GM12878 (cell line): ENCODE data around the gene ZBTB37. TPM values are rescaled to one million over a fixed set of nuclear protein-coding genes. Genes with fewer than 3 reads are reported as not detected.

ENCODE experiments used
- ATAC-seq: fragments of 200-7000 bp; cut with Tn5 transposase; 3 replicates; pipeline ENCODE4 v1.9.1; 2020; ENCODE audit warnings: mild to moderate bottlenecking, moderate library complexity
- BruUV-seq: library from RNA; stranded (reverse); fragments of 400-500 nt; replicated peaks from 2 replicates; lab custom pipeline; 2021; lab: Mats Ljungman, UMichigan
- CTCF ChIA-PET: fragments of 300-600 bp; sonication (Branson Sonifier 250); formaldehyde crosslinking; extraction: SDS; loops from one replicate; lab custom pipeline; 2021; ENCODE audit warnings: inconsistent platforms; lab: Yijun Ruan, JAX
- POLR2A ChIA-PET: fragments of 350-600 bp; formaldehyde crosslinking; extraction: SDS; loops from one replicate; lab custom pipeline; 2021; ENCODE audit warnings: inconsistent platforms; lab: Charles Lee
- RAD21 ChIA-PET: fragments of 300-600 bp; sonication (Branson Sonifier 250); formaldehyde crosslinking; loops from one replicate; lab custom pipeline; 2023; ENCODE audit warnings: antibody characterized with exemption; ENCODE audit not compliant: unreplicated experiment; lab: Charles Lee
- SMC1A ChIA-PET: fragments of 300-600 bp; sonication (Branson Sonifier 250); formaldehyde crosslinking; loops from one replicate; lab custom pipeline; 2023; ENCODE audit not compliant: unreplicated experiment, uncharacterized antibody; lab: Charles Lee
- DNase-seq: peaks from one replicate; pipeline ENCODE4 v3.0.0-alpha.2; 2011; ENCODE audit warnings: low read depth, low spot score
- FAIRE-seq: peaks from 3 replicates; lab custom pipeline; 2011; peaks lifted over from hg19 to GRCh38; lab: Jason Lieb, UNC
- H2AFZ ChIP-seq: 2 replicates; pipeline ENCODE4 v1.6.0; 2011; ENCODE audit warnings: low read depth, low read length, control low read depth; ENCODE audit not compliant: control insufficient read depth
- H3K27ac ChIP-seq: 2 replicates; pipeline ENCODE4 v1.5.1; 2011; ENCODE audit warnings: control low read depth; ENCODE audit not compliant: control insufficient read depth, insufficient read depth
- H3K27me3 ChIP-seq, 2 experiments: replicated peaks in 1 of 2; 2 replicates each; pipeline versions ENCODE4 v1.6.0 to v1.6.1; 2011; ENCODE audit warnings: low read length in 1 of 2; ENCODE audit not compliant: control insufficient read depth in 2 of 2, insufficient read depth in 2 of 2
- H3K36me3 ChIP-seq, 2 experiments: 2 replicates each; pipeline ENCODE4 v1.5.1; 2011; ENCODE audit warnings: low read length in 1 of 2; ENCODE audit not compliant: control insufficient read depth in 2 of 2, insufficient read depth in 2 of 2
- H3K4me1 ChIP-seq: 2 replicates; pipeline ENCODE4 v1.6.1; 2011; ENCODE audit warnings: mild to moderate bottlenecking, low read length, moderate library complexity, mixed read lengths; ENCODE audit not compliant: control insufficient read depth, insufficient read depth
- H3K4me2 ChIP-seq: 2 replicates; pipeline ENCODE4 v1.6.0; 2011; ENCODE audit warnings: control low read depth; ENCODE audit not compliant: control insufficient read depth, insufficient read depth
- H3K4me3 ChIP-seq: fragments of 200-600 bp; sonication (generic); 2 replicates; pipeline ENCODE4 v1.5.1; 2016
- H3K79me2 ChIP-seq: 2 replicates; pipeline ENCODE4 v1.6.0; 2011; ENCODE audit warnings: low read length; ENCODE audit not compliant: control insufficient read depth, insufficient read depth
- H3K9ac ChIP-seq: 2 replicates; pipeline ENCODE4 v1.8.0; 2011; ENCODE audit warnings: low read length, control low read depth, mixed read lengths; ENCODE audit not compliant: control insufficient read depth, insufficient read depth
- H3K9me3 ChIP-seq: replicated peaks from 3 replicates; pipeline ENCODE4 v1.5.1; 2011; ENCODE audit warnings: mild to moderate bottlenecking, low read length; ENCODE audit not compliant: control insufficient read depth, insufficient read depth
- H4K20me1 ChIP-seq: 2 replicates; pipeline ENCODE4 v1.6.0; 2011; ENCODE audit not compliant: control insufficient read depth, insufficient read depth
- CBX3 ChIP-seq: fragments of 200-600 bp; sonication (generic); IDR thresholded peaks from 2 replicates; pipeline ENCODE4 v1.6.1; 2016; ENCODE audit warnings: low read depth, borderline replicate concordance
- HDAC2 ChIP-seq: fragments of 200-600 bp; sonication (generic); IDR thresholded peaks from 2 replicates; pipeline ENCODE4 v1.6.1; 2017
- NFXL1 ChIP-seq: fragments of 450-650 bp; IDR thresholded peaks from 2 replicates; pipeline ENCODE4 v1.6.1; 2017; ENCODE audit warnings: antibody characterized with exemption, mild to moderate bottlenecking, borderline replicate concordance
- NR2C2 ChIP-seq: IDR thresholded peaks from 2 replicates; pipeline ENCODE4 v1.6.1; 2011; ENCODE audit warnings: borderline replicate concordance, low read depth; ENCODE audit not compliant: control insufficient read depth, insufficient read length
- PML ChIP-seq: IDR thresholded peaks from 2 replicates; pipeline ENCODE4 v1.6.1; 2012; ENCODE audit warnings: low read length, inconsistent platforms
- RAD51 ChIP-seq: fragments of 450-650 bp; IDR thresholded peaks from 2 replicates; pipeline ENCODE4 v1.6.1; 2016; ENCODE audit warnings: moderate library complexity, mild to moderate bottlenecking, inconsistent platforms
- RCOR1 ChIP-seq: conservative IDR thresholded peaks from 2 replicates; pipeline ENCODE4 v1.6.1; 2012; ENCODE audit warnings: low read depth, low read length, improper control_type of control experiment
- SMAD5 ChIP-seq: IDR thresholded peaks from 2 replicates; pipeline ENCODE4 v1.6.1; 2016; ENCODE audit warnings: antibody characterized with exemption, low read depth
- ZNF217 ChIP-seq: fragments of 450-650 bp; IDR thresholded peaks from 2 replicates; pipeline ENCODE4 v1.6.1; 2017; ENCODE audit warnings: antibody characterized with exemption, mild to moderate bottlenecking
- WGBS: methylation state at CpG from one replicate; pipeline ENCODE4 v1.1.6; 2016; ENCODE audit warnings: low lambda C conversion rate; ENCODE audit not compliant: insufficient replicate concordance, insufficient coverage; ENCODE audit errors: missing lambda C conversion rate; 5-methylcytosine and 5-hydroxymethylcytosine counted together
- in situ Hi-C: fragments of 300-500 bp; cut with MboI; formaldehyde crosslinking; loops from 9 replicates; pipeline ENCODE4 v1.14.3; 2018; ENCODE audit warnings: mixed read lengths
- intact Hi-C: fragments of 100-400 bp; cut with micrococcal nuclease; formaldehyde crosslinking; loops from one replicate; pipeline ENCODE4 v1.14.2; 2022; ENCODE audit not compliant: unreplicated experiment
- polyA plus RNA-seq, 11 experiments: library from polyadenylated mRNA; depleted of rRNA in 4 of 11; unstranded in 6 of 11; stranded (reverse) in 5 of 11; fragments of >200 nt; fragmentation: Nextera tagmentation in 4 of 11; fragmentation: Illumina TruSeq in 1 of 11; extraction: Ambion mirVana in 4 of 11; extraction: Trizol in 1 of 11; gene quantifications; 1 replicate in 1 of 11; 2 replicates in 10 of 11; pipeline versions ENCODE4 v1.2.1 to v1.2.3, GENCODE V29; 2011 to 2016; ENCODE audit warnings: inconsistent platforms in 2 of 11, missing spikeins in 2 of 11, low read depth in 1 of 11
- total RNA-seq, 4 experiments: library from RNA; depleted of rRNA in 3 of 4; stranded (reverse); fragments of >200 nt in 3 of 4; fragmentation: Illumina TruSeq in 1 of 4; extraction: Trizol in 1 of 4; gene quantifications; 2 replicates each; pipeline versions ENCODE4 v1.2.1 to v1.2.3, GENCODE V29; 2013 to 2021
- TF ChIP-seq, protein P1 (sequence below): fragments of 450-650 bp; conservative IDR thresholded peaks from 2 replicates; pipeline ENCODE4 v1.6.1; 2017; ENCODE audit warnings: mild to moderate bottlenecking, moderate library complexity
- TF ChIP-seq, protein P2 (sequence below): fragments of 450-650 bp; IDR thresholded peaks from 2 replicates; pipeline ENCODE4 v1.6.1; 2017; ENCODE audit warnings: mild to moderate bottlenecking
- TF ChIP-seq, protein P3 (sequence below): IDR thresholded peaks from 2 replicates; pipeline ENCODE4 v1.6.1; 2012; ENCODE audit warnings: low read depth, low read length, improper control_type of control experiment

ZBTB37 gene
- total and polyA plus RNA-seq, 10 of the 15 experiments (the other 5 are each of a cell fraction or from before 2014, with no cell fraction given): 0.16 to 5.7 (median 1.9) TPM

DNA sequence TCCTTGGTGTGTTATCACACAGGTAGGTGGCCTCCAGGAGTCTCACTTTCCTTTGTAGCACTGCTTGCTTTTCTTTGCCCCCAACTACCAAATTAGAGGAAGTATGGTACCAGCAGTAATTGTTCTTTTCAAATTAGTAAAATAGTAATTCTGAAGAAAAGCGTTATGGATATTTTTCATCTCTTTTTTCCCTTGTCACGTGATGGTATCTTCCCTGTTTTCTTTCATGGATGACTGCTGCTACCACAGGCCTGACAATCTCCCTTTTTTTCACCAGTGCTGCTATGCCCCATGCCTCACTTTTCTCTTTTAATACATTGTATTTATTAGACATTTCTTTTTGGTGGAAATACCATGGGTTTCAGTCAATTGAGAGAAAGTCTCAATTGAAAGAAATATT, 3.3 kb downstream of the ZBTB37 start:
- TF ChIP-seq RAD51: peak; percentile 63; the same call in 1 of the 2 replicates
- no peak for TF ChIP-seq ZNF217
- TF ChIP-seq, all 136 proteins: peak for 1
- SMC1A ChIA-PET: interaction anchor here (3.1 kb wide), 1 partner anchor 48 kb away, joined by 11 read pairs; the partner anchor contains the start of genes CENPL and DARS2
- Histone ChIP-seq H3K36me3 (peaks cover 0 to 4% of the 10 kb centered on the region in 2 experiments; a peak in 2 of 4 replicates), H3K79me2 (peaks cover 19% of the 10 kb centered on the region), H3K27ac (no peak overlapping the region), H3K4me3 (no peak overlapping the region), H3K4me1 (peaks cover 15% of the 10 kb centered on the region), H3K9ac (no peak overlapping the region; the same call in 1 of the 2 replicates), H3K27me3 (no peaks in the 10 kb centered on the region), H3K4me2 (peak overlapping the region; percentile 95; the same call in 1 of the 2 replicates), H3K9me3 (no peaks in the 10 kb centered on the region), H4K20me1 (no peaks in the 10 kb centered on the region), H2AFZ (peak overlapping the region; percentile 2; the same call in 1 of the 2 replicates)
- DNase-seq (no peak), FAIRE-seq (no peak), ATAC-seq (no peak)
- 46% methylated on average over 2 of the region's 2 CpGs for WGBS
- in situ Hi-C loops: no loop called here
- POLR2A ChIA-PET: no interaction called here
- CTCF ChIA-PET: interaction anchor here (1.6 to 1.8 kb wide), 2 partner anchors 11 to 442 kb away, joined by 3 to 5 read pairs; no protein-coding TSS in a partner anchor
- RAD21 ChIA-PET: no interaction called here
- no TSS peak for BruUV-seq
- intact Hi-C loops: no loop called here

DNA sequence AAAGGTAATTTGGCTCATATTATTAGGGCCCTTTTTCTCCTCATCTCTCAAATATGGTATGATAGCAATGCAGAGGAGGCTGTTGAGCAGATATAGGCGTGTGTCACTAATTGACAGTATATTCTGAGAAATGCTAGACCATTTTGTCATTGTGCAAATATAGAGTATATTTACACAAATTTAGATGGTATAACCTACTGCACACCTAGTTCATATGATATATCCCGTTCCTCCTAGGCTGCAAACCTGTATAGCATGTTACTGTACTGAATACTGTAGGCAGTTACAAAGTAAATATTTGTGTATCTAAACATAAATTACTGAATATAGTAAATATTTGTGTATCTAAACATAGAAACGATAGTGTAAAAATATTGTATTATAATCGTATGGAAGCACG, 8.6 kb downstream of the ZBTB37 start:
- H2AFZ ChIP-seq: no peak overlapping the region
- no peak for ATAC-seq
- DNase-seq: no peak
- H3K9me3 ChIP-seq: no peaks in the 10 kb centered on the region
- WGBS: 95% methylated on average over 5 of the region's 5 CpGs
- no peak overlapping the region for H3K9ac ChIP-seq
- no peak overlapping the region for H3K27ac ChIP-seq
- ChIA-PET RAD21 (no interaction called here), CTCF (no interaction called here), POLR2A (interaction anchor here (0.8 kb wide), 1 partner anchor 12 kb away, joined by 3 read pairs; no protein-coding TSS in a partner anchor), SMC1A (no interaction called here)
- H3K79me2 ChIP-seq: no peaks in the 10 kb centered on the region; the same call in 1 of the 2 replicates
- no peak overlapping the region for H3K4me2 ChIP-seq
- no peak for TF ChIP-seq PML
- TF ChIP-seq, protein P1, sequence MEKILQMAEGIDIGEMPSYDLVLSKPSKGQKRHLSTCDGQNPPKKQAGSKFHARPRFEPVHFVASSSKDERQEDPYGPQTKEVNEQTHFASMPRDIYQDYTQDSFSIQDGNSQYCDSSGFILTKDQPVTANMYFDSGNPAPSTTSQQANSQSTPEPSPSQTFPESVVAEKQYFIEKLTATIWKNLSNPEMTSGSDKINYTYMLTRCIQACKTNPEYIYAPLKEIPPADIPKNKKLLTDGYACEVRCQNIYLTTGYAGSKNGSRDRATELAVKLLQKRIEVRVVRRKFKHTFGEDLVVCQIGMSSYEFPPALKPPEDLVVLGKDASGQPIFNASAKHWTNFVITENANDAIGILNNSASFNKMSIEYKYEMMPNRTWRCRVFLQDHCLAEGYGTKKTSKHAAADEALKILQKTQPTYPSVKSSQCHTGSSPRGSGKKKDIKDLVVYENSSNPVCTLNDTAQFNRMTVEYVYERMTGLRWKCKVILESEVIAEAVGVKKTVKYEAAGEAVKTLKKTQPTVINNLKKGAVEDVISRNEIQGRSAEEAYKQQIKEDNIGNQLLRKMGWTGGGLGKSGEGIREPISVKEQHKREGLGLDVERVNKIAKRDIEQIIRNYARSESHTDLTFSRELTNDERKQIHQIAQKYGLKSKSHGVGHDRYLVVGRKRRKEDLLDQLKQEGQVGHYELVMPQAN: no peak
- TF ChIP-seq NR2C2: no peak
- TF ChIP-seq RCOR1: no peak
- TF ChIP-seq HDAC2: no peak
- no peak for TF ChIP-seq NFXL1
- no peak for TF ChIP-seq CBX3
- TF ChIP-seq SMAD5: no peak
- TF ChIP-seq, protein P2, sequence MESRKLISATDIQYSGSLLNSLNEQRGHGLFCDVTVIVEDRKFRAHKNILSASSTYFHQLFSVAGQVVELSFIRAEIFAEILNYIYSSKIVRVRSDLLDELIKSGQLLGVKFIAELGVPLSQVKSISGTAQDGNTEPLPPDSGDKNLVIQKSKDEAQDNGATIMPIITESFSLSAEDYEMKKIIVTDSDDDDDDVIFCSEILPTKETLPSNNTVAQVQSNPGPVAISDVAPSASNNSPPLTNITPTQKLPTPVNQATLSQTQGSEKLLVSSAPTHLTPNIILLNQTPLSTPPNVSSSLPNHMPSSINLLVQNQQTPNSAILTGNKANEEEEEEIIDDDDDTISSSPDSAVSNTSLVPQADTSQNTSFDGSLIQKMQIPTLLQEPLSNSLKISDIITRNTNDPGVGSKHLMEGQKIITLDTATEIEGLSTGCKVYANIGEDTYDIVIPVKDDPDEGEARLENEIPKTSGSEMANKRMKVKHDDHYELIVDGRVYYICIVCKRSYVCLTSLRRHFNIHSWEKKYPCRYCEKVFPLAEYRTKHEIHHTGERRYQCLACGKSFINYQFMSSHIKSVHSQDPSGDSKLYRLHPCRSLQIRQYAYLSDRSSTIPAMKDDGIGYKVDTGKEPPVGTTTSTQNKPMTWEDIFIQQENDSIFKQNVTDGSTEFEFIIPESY: no peak
- TF ChIP-seq, protein P3, sequence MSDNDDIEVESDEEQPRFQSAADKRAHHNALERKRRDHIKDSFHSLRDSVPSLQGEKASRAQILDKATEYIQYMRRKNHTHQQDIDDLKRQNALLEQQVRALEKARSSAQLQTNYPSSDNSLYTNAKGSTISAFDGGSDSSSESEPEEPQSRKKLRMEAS: no peak
- H3K27me3 ChIP-seq: no peaks in the 10 kb centered on the region
- no peak overlapping the region for H3K4me3 ChIP-seq
- in situ Hi-C loops (no loop called here), intact Hi-C loops (no loop called here)
- no TSS peak for BruUV-seq
- no peaks in the 10 kb centered on the region; a peak in 1 of 4 replicates for H3K36me3 ChIP-seq
- no peaks in the 10 kb centered on the region for H4K20me1 ChIP-seq
- no peaks in the 10 kb centered on the region for H3K4me1 ChIP-seq
- FAIRE-seq: no peak
